ENCODE measurements around the gene ADGRD1. TPM values are rescaled to one million over a fixed set of nuclear protein-coding genes. Genes with fewer than 3 reads are reported as not detected.

ADGRD1 gene
- total RNA-seq, 1 donor from 2014 or later, result 46.9 TPM

GRCh38 chr12:131025939-131026702, 72.4 kb downstream of the ADGRD1 start:
- intact Hi-C loops (cut with DNase I), result no loop called here
- H3K4me3 ChIP-seq, result no peak overlapping the region
- DNase-seq (ENCODE audit: low spot score in 2 of 2), result no peak
- no peaks in the 10 kb centered on the region for H3K4me1 ChIP-seq
- H3K36me3 ChIP-seq, result no peaks in the 10 kb centered on the region
- no peak overlapping the region for H3K27ac ChIP-seq
- H3K27me3 ChIP-seq, result no peaks in the 10 kb centered on the region
- no peaks in the 10 kb centered on the region for H3K9me3 ChIP-seq
- no peak for TF ChIP-seq CTCF (IDR thresholded peaks at IDR 0.05)

GRCh38 chr12:131026754-131027153, 73.0 kb downstream of the ADGRD1 start:
- no peak for DNase-seq (ENCODE audit: low spot score in 2 of 2)
- Histone ChIP-seq H3K4me3 (no peak overlapping the region), H3K27ac (no peak overlapping the region), H3K27me3 (no peaks in the 10 kb centered on the region), H3K36me3 (no peaks in the 10 kb centered on the region), H3K4me1 (no peaks in the 10 kb centered on the region), H3K9me3 (no peaks in the 10 kb centered on the region)
- no peak for TF ChIP-seq CTCF (IDR thresholded peaks at IDR 0.05)
- intact Hi-C loops (cut with DNase I), result no loop called here

- Histone ChIP-seq H3K36me3 (no peaks in the 10 kb centered on the region), H3K27me3 (no peaks in the 10 kb centered on the region), H3K9me3 (no peaks in the 10 kb centered on the region), H3K4me3 (no peak overlapping the region), H3K4me1 (no peaks in the 10 kb centered on the region), H3K27ac (no peak overlapping the region)
- DNase-seq (ENCODE audit: low spot score in 2 of 2), result no peak
- intact Hi-C loops (cut with DNase I), result no loop called here
- no peak for TF ChIP-seq CTCF (IDR thresholded peaks at IDR 0.05)
Measured at GRCh38 chr12:131027264-131027663, 73.6 kb downstream of the ADGRD1 start.

GRCh38 chr12:131027876-131028586, 74.3 kb downstream of the ADGRD1 start:
- Histone ChIP-seq H3K27ac (no peak overlapping the region), H3K4me3 (no peak overlapping the region), H3K4me1 (no peaks in the 10 kb centered on the region), H3K27me3 (no peaks in the 10 kb centered on the region), H3K36me3 (no peaks in the 10 kb centered on the region), H3K9me3 (no peaks in the 10 kb centered on the region)
- no peak for TF ChIP-seq CTCF (IDR thresholded peaks at IDR 0.05)
- intact Hi-C loops (cut with DNase I), result no loop called here
- no peak for DNase-seq (ENCODE audit: low spot score in 2 of 2)

- no peak for DNase-seq (ENCODE audit: low spot score in 2 of 2)
- Histone ChIP-seq H3K4me1 (no peaks in the 10 kb centered on the region), H3K36me3 (no peaks in the 10 kb centered on the region), H3K9me3 (no peaks in the 10 kb centered on the region), H3K27ac (no peak overlapping the region), H3K27me3 (no peaks in the 10 kb centered on the region), H3K4me3 (no peak overlapping the region)
- TF ChIP-seq CTCF (IDR thresholded peaks at IDR 0.05), result no peak
- intact Hi-C loops (cut with DNase I), result no loop called here
Measured at GRCh38 chr12:131028587-131029338, 75.1 kb downstream of the ADGRD1 start.
